GM12878 (cell line): ENCODE results near the gene PACS2.

ENCODE experiments used
- CBX5 ChIP-seq: sonication (generic); IDR thresholded peaks from 2 replicates; pipeline ENCODE4 v1.6.1; 2016; ENCODE audit warnings: low read depth, moderate library complexity, mild to moderate bottlenecking, inconsistent platforms
- JUND ChIP-seq: IDR thresholded peaks from 2 replicates; pipeline ENCODE4 v1.6.1; 2012; ENCODE audit warnings: low read depth, mild to moderate bottlenecking, low read length, improper control_type of control experiment, moderate library complexity
- TF ChIP-seq, protein P1 (sequence below), 3 experiments: IDR thresholded peaks in 2 of 3; conservative IDR thresholded peaks in 1 of 3; 2 replicates each; pipeline ENCODE4 v1.5.1; 2011; ENCODE audit warnings: low read depth in 3 of 3, low read length in 3 of 3, mild to moderate bottlenecking in 3 of 3, control low read depth in 2 of 3, moderate library complexity in 2 of 3, inconsistent platforms in 1 of 3, mixed read lengths in 1 of 3; ENCODE audit not compliant: control insufficient read depth in 2 of 3, insufficient read depth in 1 of 3; ENCODE audit errors: extremely low read depth in 1 of 3

DNA sequence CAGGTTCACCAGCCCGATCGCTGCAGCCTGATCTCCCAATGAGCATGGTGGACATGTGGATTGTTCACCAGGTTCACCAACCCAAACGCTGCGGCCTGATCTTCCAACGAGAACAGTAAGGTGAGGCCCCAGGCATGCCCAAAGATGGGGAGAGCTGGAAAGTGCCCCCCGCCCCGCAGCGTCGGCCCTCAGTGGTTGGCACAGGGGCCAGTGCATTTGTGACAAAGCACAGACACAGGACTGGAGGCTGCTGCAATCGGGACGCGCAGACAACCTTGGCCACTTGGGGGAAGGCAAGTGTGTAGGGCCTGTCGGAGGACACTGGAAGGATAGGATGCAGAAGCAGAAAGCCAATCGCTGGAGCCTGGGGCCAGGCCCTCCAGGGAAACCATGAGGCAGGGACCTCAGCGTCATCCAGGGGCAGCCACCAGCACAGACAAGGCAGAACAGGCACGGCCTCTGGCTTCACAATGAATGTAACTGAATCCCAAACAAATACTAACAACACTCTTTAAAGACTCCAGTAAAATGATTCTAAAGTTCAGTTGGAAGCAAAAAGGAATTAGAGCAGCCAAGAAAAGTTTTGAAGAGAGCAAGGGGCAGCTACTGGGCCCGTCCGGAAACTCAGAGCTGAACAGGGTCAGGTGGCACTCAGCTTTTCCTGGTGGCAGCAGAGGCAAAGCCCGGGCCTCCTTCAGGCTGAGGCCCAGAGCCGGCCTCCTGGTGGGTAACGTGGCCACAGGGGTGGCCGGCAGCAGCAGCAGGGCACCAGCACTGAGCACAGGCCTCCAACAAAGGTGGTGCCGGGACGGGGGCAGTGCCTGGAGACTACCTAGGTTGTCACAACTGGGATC, 27.1 kb upstream of the PACS2 start:
- TF ChIP-seq, protein P1, sequence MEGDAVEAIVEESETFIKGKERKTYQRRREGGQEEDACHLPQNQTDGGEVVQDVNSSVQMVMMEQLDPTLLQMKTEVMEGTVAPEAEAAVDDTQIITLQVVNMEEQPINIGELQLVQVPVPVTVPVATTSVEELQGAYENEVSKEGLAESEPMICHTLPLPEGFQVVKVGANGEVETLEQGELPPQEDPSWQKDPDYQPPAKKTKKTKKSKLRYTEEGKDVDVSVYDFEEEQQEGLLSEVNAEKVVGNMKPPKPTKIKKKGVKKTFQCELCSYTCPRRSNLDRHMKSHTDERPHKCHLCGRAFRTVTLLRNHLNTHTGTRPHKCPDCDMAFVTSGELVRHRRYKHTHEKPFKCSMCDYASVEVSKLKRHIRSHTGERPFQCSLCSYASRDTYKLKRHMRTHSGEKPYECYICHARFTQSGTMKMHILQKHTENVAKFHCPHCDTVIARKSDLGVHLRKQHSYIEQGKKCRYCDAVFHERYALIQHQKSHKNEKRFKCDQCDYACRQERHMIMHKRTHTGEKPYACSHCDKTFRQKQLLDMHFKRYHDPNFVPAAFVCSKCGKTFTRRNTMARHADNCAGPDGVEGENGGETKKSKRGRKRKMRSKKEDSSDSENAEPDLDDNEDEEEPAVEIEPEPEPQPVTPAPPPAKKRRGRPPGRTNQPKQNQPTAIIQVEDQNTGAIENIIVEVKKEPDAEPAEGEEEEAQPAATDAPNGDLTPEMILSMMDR (IDR thresholded peaks at IDR 0.05 in 2 of 3, conservative IDR thresholded peaks at IDR 0.05 in 1 of 3; ENCODE audit: control insufficient read depth in 2 of 3, extremely low read depth in 1 of 3, insufficient read depth in 1 of 3, low read depth in 3 of 3, low read length in 3 of 3), result no peak
- no peak for TF ChIP-seq JUND
- no peak for TF ChIP-seq CBX5
